Measurements from ENCODE around the gene PHF12. TPM values are rescaled to one million over a fixed set of nuclear protein-coding genes. Genes with fewer than 3 reads are reported as not detected.
"Not testable (repeated sequence)": the region's sequence is repeated elsewhere in the genome, so short reads cannot be mapped to it uniquely, and the experiment has no call there.

PHF12 gene
- total RNA-seq, 1 experiment from 2014 or later: 53.2 TPM

DNA sequence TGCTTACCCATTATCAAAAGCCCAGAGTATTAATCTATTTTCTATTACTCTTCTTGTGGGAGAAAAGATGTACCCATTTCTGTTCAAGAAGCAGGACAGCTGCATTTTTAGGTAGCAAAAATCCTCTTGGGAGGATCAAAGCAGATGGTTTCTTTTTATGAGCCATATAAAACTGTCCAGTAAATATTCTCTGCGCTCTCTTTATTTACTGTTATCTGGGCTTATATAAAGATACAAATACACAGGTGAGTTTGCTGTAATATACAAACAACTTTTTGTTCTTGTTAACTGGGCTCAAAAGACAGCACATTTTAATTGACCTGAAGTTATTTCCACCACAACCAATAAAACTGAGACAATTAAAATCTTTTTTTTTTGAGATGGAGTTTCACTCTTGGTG, 10.1 kb downstream of the PHF12 start:
- no peak for DNase-seq
- no peak overlapping the region for H3K4me3 ChIP-seq (ENCODE audit: insufficient read depth, low read depth, low read length)
- peaks cover 4% of the 10 kb centered on the region for H3K36me3 ChIP-seq (replicated peaks; ENCODE audit: control insufficient read depth, insufficient read depth, low read length)
- no peaks in the 10 kb centered on the region for H3K27me3 ChIP-seq (ENCODE audit: control insufficient read depth, insufficient read depth, low read length)

GRCh38 chr17:28940675-28941074, 10.6 kb downstream of the PHF12 start:
- DNase-seq: no peak
- H3K36me3 ChIP-seq (replicated peaks; ENCODE audit: control insufficient read depth, insufficient read depth, low read length): peaks cover 4% of the 10 kb centered on the region

DNA sequence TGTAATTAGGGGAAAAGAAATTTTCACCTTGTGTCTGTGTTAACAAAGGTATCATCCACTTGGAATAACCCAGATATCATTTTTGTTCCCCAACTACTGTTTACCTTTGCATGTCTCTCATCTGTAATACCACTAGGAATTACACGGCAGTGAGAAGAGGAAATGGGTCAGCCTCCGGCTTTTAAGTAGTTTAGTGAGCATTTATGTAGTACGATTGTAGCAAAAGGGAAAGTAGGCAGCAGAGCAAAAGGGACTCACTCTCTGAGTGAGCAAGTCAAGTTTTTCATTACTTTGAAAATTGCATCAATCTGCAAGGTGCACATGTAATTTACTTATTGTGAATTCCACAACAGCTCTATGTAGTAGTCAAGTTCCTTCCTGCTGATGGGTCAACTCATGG, 11.2 kb downstream of the PHF12 start:
- Histone ChIP-seq H3K4me3 (ENCODE audit: insufficient read depth, low read depth, low read length) (no peak overlapping the region), H3K36me3 (replicated peaks; ENCODE audit: control insufficient read depth, insufficient read depth, low read length) (peaks cover 4% of the 10 kb centered on the region), H3K27me3 (ENCODE audit: control insufficient read depth, insufficient read depth, low read length) (no peaks in the 10 kb centered on the region)
- no peak for DNase-seq

More at GRCh38 chr17:28940675-28941074, 10.6 kb downstream of the PHF12 start:
- Histone ChIP-seq H3K4me3 (ENCODE audit: insufficient read depth, low read depth, low read length) (no peak overlapping the region), H3K27me3 (ENCODE audit: control insufficient read depth, insufficient read depth, low read length) (no peaks in the 10 kb centered on the region)

GRCh38 chr17:28938552-28938951, 12.8 kb downstream of the PHF12 start:
- H3K27me3 ChIP-seq (ENCODE audit: control insufficient read depth, insufficient read depth, low read length): no peaks in the 10 kb centered on the region
- H3K4me3 ChIP-seq (ENCODE audit: insufficient read depth, low read depth, low read length): no peak overlapping the region
- H3K36me3 ChIP-seq (replicated peaks; ENCODE audit: control insufficient read depth, insufficient read depth, low read length): peaks cover 2% of the 10 kb centered on the region
- DNase-seq: no peak

DNA sequence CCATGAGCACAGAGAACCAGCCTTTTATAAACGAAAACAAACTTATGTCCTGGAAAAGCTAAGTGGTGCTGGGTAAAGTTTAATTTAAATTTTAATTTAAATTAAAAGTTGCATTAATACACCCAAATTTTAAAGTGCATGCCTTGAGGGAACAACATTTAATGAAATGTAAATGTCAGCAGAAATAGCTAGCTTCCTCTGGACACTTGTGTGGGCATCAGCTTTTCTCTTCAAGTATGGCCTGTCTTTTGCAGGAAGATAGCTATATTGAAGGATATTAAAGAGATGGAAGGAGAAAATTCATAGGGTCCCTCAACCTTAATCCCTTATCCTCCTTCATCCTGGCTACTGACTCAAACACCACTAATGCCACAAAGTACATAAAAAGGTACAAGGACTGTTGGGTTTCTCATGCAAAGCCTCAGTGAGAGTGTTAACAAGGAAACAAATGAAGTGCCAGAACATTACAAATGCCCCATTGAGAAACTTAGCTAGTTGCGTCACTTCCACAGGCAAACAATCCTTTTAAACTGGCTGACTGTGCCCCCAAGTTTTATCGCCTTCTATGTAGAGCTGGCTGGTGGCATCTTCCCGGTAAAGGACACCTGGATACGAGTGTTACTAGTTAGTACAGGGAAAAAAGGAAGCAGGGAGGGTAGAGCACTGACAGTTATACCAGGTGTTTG, 14.1 kb downstream of the PHF12 start:
- Histone ChIP-seq H3K36me3 (replicated peaks; ENCODE audit: control insufficient read depth, insufficient read depth, low read length) (peaks cover 2% of the 10 kb centered on the region), H3K27me3 (ENCODE audit: control insufficient read depth, insufficient read depth, low read length) (no peaks in the 10 kb centered on the region), H3K4me3 (ENCODE audit: insufficient read depth, low read depth, low read length) (no peak overlapping the region)
- no peak for DNase-seq

GRCh38 chr17:28935744-28936460, 15.4 kb downstream of the PHF12 start:
- Histone ChIP-seq H3K4me3 (ENCODE audit: insufficient read depth, low read depth, low read length) (no peak overlapping the region), H3K36me3 (replicated peaks; ENCODE audit: control insufficient read depth, insufficient read depth, low read length) (peaks cover 2% of the 10 kb centered on the region), H3K27me3 (ENCODE audit: control insufficient read depth, insufficient read depth, low read length) (no peaks in the 10 kb centered on the region)
- DNase-seq: no peak

DNA sequence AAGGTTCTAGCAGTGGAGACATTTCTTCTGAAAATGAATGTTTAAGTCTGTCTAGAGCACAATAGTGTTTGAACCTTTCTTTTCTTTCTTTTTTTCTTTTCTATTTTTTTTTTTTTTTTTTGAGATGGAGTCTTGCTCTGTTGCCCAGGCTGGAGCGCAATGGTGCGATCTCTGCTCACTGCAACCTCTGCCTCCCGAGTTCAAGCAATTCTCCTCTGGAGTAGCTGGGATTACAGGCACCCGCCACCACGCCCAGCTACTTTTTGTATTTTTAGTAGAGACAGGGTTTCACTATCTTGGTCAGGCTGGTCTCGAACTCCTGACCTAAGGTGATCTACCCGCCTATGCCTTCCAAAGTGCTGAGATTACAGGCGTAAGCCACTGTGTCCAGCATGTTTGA, 16.8 kb downstream of the PHF12 start:
- not testable (repeated sequence) for H3K27me3 ChIP-seq (ENCODE audit: control insufficient read depth, insufficient read depth, low read length); H3K36me3 ChIP-seq (replicated peaks; ENCODE audit: control insufficient read depth, insufficient read depth, low read length); DNase-seq; H3K4me3 ChIP-seq (ENCODE audit: insufficient read depth, low read depth, low read length)

- Histone ChIP-seq H3K27me3 (ENCODE audit: control insufficient read depth, insufficient read depth, low read length) (no peaks in the 10 kb centered on the region), H3K36me3 (replicated peaks; ENCODE audit: control insufficient read depth, insufficient read depth, low read length) (peaks cover 11% of the 10 kb centered on the region)
- DNase-seq: no peak
Measured at GRCh38 chr17:28929787-28930186, 21.5 kb downstream of the PHF12 start.

GRCh38 chr17:28928061-28928460, 23.3 kb downstream of the PHF12 start:
- no peak for DNase-seq

More at GRCh38 chr17:28929787-28930186, 21.5 kb downstream of the PHF12 start:
- no peak overlapping the region for H3K4me3 ChIP-seq (ENCODE audit: insufficient read depth, low read depth, low read length)

DNA sequence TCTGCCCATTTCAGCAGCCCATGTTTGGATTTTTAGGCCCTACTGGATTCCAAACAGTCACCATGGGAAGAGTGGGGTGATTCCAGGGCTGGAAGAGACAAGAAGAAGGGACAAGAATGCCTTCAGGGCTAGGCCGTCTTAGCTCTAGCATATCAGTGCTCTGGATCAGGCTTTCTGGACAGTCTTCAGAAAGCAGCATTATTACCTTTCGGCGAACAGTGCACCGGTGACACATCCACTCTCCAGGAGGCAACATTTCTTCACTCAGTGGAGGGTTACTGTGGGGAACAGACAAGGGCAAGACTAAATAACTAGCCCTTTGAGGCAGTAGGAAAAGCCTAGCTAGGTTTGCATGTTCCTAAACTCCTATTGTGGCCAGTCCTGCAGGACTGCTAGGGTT, 24.5 kb downstream of the PHF12 start:
- no peak overlapping the region for H3K4me3 ChIP-seq (ENCODE audit: insufficient read depth, low read depth, low read length)
- H3K36me3 ChIP-seq (replicated peaks; ENCODE audit: control insufficient read depth, insufficient read depth, low read length): peaks cover 23% of the 10 kb centered on the region
- no peaks in the 10 kb centered on the region for H3K27me3 ChIP-seq (ENCODE audit: control insufficient read depth, insufficient read depth, low read length)
- no peak for DNase-seq

More at GRCh38 chr17:28928061-28928460, 23.3 kb downstream of the PHF12 start:
- H3K36me3 ChIP-seq (replicated peaks; ENCODE audit: control insufficient read depth, insufficient read depth, low read length): peaks cover 18% of the 10 kb centered on the region
- no peak overlapping the region for H3K4me3 ChIP-seq (ENCODE audit: insufficient read depth, low read depth, low read length)
- H3K27me3 ChIP-seq (ENCODE audit: control insufficient read depth, insufficient read depth, low read length): no peaks in the 10 kb centered on the region

- DNase-seq: no peak
- no peak overlapping the region for H3K4me3 ChIP-seq (ENCODE audit: insufficient read depth, low read depth, low read length)
- H3K27me3 ChIP-seq (ENCODE audit: control insufficient read depth, insufficient read depth, low read length): no peaks in the 10 kb centered on the region
- H3K36me3 ChIP-seq (replicated peaks; ENCODE audit: control insufficient read depth, insufficient read depth, low read length): peaks cover 27% of the 10 kb centered on the region
Measured at GRCh38 chr17:28926366-28926765, 25.0 kb downstream of the PHF12 start.

- DNase-seq: no peak
- H3K36me3 ChIP-seq (replicated peaks; ENCODE audit: control insufficient read depth, insufficient read depth, low read length): peaks cover 30% of the 10 kb centered on the region
Measured at GRCh38 chr17:28925912-28926365, 25.4 kb downstream of the PHF12 start.

GRCh38 chr17:28920201-28920600, 31.1 kb downstream of the PHF12 start:
- no peak for DNase-seq
- Histone ChIP-seq H3K4me3 (ENCODE audit: insufficient read depth, low read depth, low read length) (no peak overlapping the region), H3K36me3 (replicated peaks; ENCODE audit: control insufficient read depth, insufficient read depth, low read length) (peaks cover 53% of the 10 kb centered on the region), H3K27me3 (ENCODE audit: control insufficient read depth, insufficient read depth, low read length) (no peaks in the 10 kb centered on the region)

More at GRCh38 chr17:28925912-28926365, 25.4 kb downstream of the PHF12 start:
- H3K4me3 ChIP-seq (ENCODE audit: insufficient read depth, low read depth, low read length): no peak overlapping the region
- no peaks in the 10 kb centered on the region for H3K27me3 ChIP-seq (ENCODE audit: control insufficient read depth, insufficient read depth, low read length)

DNA sequence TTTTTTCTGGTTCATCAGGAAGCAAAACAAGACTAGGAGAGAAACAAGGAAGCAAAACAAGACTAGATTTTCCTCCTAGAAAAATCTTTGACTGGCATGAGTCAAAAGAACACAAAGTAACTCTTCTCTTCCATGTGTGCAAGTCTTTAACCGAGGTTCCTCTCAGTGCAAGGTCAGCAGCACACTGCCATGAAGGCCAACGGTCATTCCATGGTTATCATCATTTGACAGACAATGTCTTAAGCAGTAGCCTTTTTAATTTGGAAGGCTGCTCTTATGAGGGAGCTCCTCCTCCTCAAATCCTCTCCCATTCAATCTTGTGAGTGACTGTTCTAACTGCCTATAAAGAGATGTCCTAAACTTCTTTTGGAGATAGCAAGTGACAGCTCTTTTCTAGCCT, 33.0 kb downstream of the PHF12 start:
- Histone ChIP-seq H3K36me3 (replicated peaks; ENCODE audit: control insufficient read depth, insufficient read depth, low read length) (peaks cover 61% of the 10 kb centered on the region), H3K27me3 (ENCODE audit: control insufficient read depth, insufficient read depth, low read length) (no peaks in the 10 kb centered on the region), H3K4me3 (ENCODE audit: insufficient read depth, low read depth, low read length) (no peak overlapping the region)
- DNase-seq: no peak

GRCh38 chr17:28917465-28917864, 33.9 kb downstream of the PHF12 start:
- Histone ChIP-seq H3K27me3 (ENCODE audit: control insufficient read depth, insufficient read depth, low read length) (no peaks in the 10 kb centered on the region), H3K4me3 (ENCODE audit: insufficient read depth, low read depth, low read length) (no peak overlapping the region), H3K36me3 (replicated peaks; ENCODE audit: control insufficient read depth, insufficient read depth, low read length) (peaks cover 68% of the 10 kb centered on the region)
- DNase-seq: no peak
